Neuronal stem cell (in vitro differentiated cells): ENCODE results near the gene OR52E5.
A peak's percentile ranks its signal among the peaks of the same experiment; 100 is the strongest.

Experiments used
- DNase-seq: peaks from one replicate; pipeline ENCODE4 v3.0.0-alpha.2; 2013; ENCODE audit warnings: low spot score
- H2AFZ ChIP-seq: one replicate; pipeline ENCODE4 v1.6.1; 2013; ENCODE audit warnings: mild to moderate bottlenecking, low read length, inconsistent platforms
- H2AK5ac ChIP-seq: 2 replicates; pipeline ENCODE4 v1.6.1; 2013; ENCODE audit warnings: low read depth, mild to moderate bottlenecking, inconsistent platforms, low read length, moderate library complexity, mixed read lengths
- H2BK120ac ChIP-seq: 2 replicates; pipeline ENCODE4 v1.6.1; 2013; ENCODE audit warnings: low read depth, mild to moderate bottlenecking, inconsistent platforms, low read length, moderate library complexity, mixed read lengths
- H2BK12ac ChIP-seq: one replicate; pipeline ENCODE4 v1.6.1; 2013; ENCODE audit warnings: low read length, inconsistent platforms
- H2BK15ac ChIP-seq: 2 replicates; pipeline ENCODE4 v1.6.1; 2013; ENCODE audit warnings: mild to moderate bottlenecking, low read length, inconsistent platforms, mixed read lengths
- H2BK5ac ChIP-seq: one replicate; pipeline ENCODE4 v1.6.1; 2013; ENCODE audit warnings: inconsistent platforms, mild to moderate bottlenecking, low read length, moderate library complexity
- H3K14ac ChIP-seq: one replicate; pipeline ENCODE4 v1.6.1; 2013; ENCODE audit warnings: low read length, inconsistent platforms
- H3K18ac ChIP-seq: 2 replicates; pipeline ENCODE4 v1.6.1; 2013; ENCODE audit warnings: low read length, inconsistent platforms
- H3K23ac ChIP-seq: 2 replicates; pipeline ENCODE4 v1.6.1; 2013; ENCODE audit warnings: low read depth, mild to moderate bottlenecking, mixed read lengths, low read length, inconsistent platforms; ENCODE audit not compliant: poor library complexity
- H3K27ac ChIP-seq: replicated peaks from 3 replicates; pipeline ENCODE4 v1.5.1; 2013; ENCODE audit warnings: low read length, inconsistent platforms
- H3K27me3 ChIP-seq, 3 experiments: 2 replicates each; pipeline ENCODE4 v1.6.1; 2013; ENCODE audit warnings: low read length in 3 of 3, mild to moderate bottlenecking in 2 of 3, inconsistent platforms in 1 of 3, low read depth in 1 of 3, mixed read lengths in 1 of 3, moderate library complexity in 1 of 3; ENCODE audit not compliant: control insufficient read depth in 3 of 3, insufficient read depth in 3 of 3
- H3K36me3 ChIP-seq, 2 donors: replicated peaks in 1 of 2; 2 replicates each; pipeline ENCODE4 v1.6.1; 2013; ENCODE audit warnings: low read length in 2 of 2; ENCODE audit not compliant: control insufficient read depth in 2 of 2, insufficient read depth in 2 of 2
- H3K4ac ChIP-seq: 2 replicates; pipeline ENCODE4 v1.6.1; 2013; ENCODE audit warnings: inconsistent platforms, mild to moderate bottlenecking, low read length, moderate library complexity
- H3K4me1 ChIP-seq, 2 donors: 1 replicate in 1 of 2; 2 replicates in 1 of 2; pipeline ENCODE4 v1.6.1; 2013; ENCODE audit warnings: low read length in 2 of 2, low read depth in 1 of 2; ENCODE audit not compliant: control insufficient read depth in 2 of 2, insufficient read depth in 1 of 2
- H3K4me2 ChIP-seq: one replicate; pipeline ENCODE4 v1.6.1; 2013; ENCODE audit warnings: mild to moderate bottlenecking, low read length, inconsistent platforms; ENCODE audit not compliant: insufficient read depth, poor library complexity, severe bottlenecking
- H3K4me3 ChIP-seq, 2 donors: 2 replicates each; pipeline ENCODE4 v1.5.1; 2013; ENCODE audit warnings: low read length in 2 of 2, mild to moderate bottlenecking in 2 of 2, inconsistent platforms in 1 of 2, moderate library complexity in 1 of 2
- H3K79me1 ChIP-seq: one replicate; pipeline ENCODE4 v1.6.1; 2013; ENCODE audit warnings: low read depth, mild to moderate bottlenecking, inconsistent platforms, low read length, moderate library complexity
- H3K9ac ChIP-seq: one replicate; pipeline ENCODE4 v1.6.1; 2013; ENCODE audit warnings: mild to moderate bottlenecking, low read depth, low read length, inconsistent platforms; ENCODE audit not compliant: poor library complexity
- H3K9me3 ChIP-seq, 2 donors: replicated peaks in 1 of 2; 2 replicates each; pipeline versions ENCODE3 to v1.6.1; 2013; ENCODE audit warnings: low read length in 2 of 2, mild to moderate bottlenecking in 2 of 2, inconsistent platforms in 1 of 2, low read depth in 1 of 2, mixed read lengths in 1 of 2, moderate library complexity in 1 of 2; ENCODE audit not compliant: control insufficient read depth in 2 of 2, insufficient read depth in 1 of 2
- H4K8ac ChIP-seq: one replicate; pipeline ENCODE4 v1.6.1; 2013; ENCODE audit warnings: low read depth, mild to moderate bottlenecking, inconsistent platforms, low read length, moderate library complexity
- H4K91ac ChIP-seq: one replicate; pipeline ENCODE4 v1.6.1; 2013; ENCODE audit warnings: low read length, low read depth, mild to moderate bottlenecking, inconsistent platforms; ENCODE audit not compliant: poor library complexity
- WGBS, 2 donors: extraction: QIAGEN DNeasy Blood & Tissue Kit; methylation state at CpG; one replicate each; pipeline ENCODE4 v1.1.7; 2013; ENCODE audit warnings: missing lambda C conversion rate in 2 of 2, mixed read lengths in 1 of 2; ENCODE audit not compliant: insufficient read length in 2 of 2, insufficient replicate concordance in 1 of 2; ENCODE audit errors: extremely low coverage in 2 of 2; 5-methylcytosine and 5-hydroxymethylcytosine counted together

Gene OR52E5

GRCh38 chr11:5930614-5931013 lies 37.6 kb downstream of the OR52E5 start:
- H3K9ac ChIP-seq: no peak overlapping the region
- no peak overlapping the region for H4K91ac ChIP-seq
- H3K14ac ChIP-seq: peak overlapping the region; percentile 38
- no peak overlapping the region for H3K23ac ChIP-seq
- no peak overlapping the region for H3K4ac ChIP-seq
- no peaks in the 10 kb centered on the region for H3K27me3 ChIP-seq
- H3K4me3 ChIP-seq: no peak overlapping the region
- H2BK15ac ChIP-seq: no peak overlapping the region
- H2AK5ac ChIP-seq: no peak overlapping the region
- H2BK12ac ChIP-seq: no peak overlapping the region
- no peak overlapping the region for H2BK120ac ChIP-seq
- H3K36me3 ChIP-seq: no peaks in the 10 kb centered on the region
- no peak overlapping the region for H3K18ac ChIP-seq
- DNase-seq: no peak
- WGBS, 2 donors: no CpG with 5 or more reads among the region's 19 CpGs
- no peak overlapping the region for H3K4me2 ChIP-seq
- no peak overlapping the region for H2AFZ ChIP-seq
- peaks cover 0 to 6% of the 10 kb centered on the region in 2 donors for H3K9me3 ChIP-seq
- H3K27ac ChIP-seq: no peak overlapping the region
- H3K4me1 ChIP-seq: no peaks in the 10 kb centered on the region
- H2BK5ac ChIP-seq: no peak overlapping the region
- H4K8ac ChIP-seq: no peak overlapping the region
- H3K79me1 ChIP-seq: no peaks in the 10 kb centered on the region

- H3K4me3 ChIP-seq: no peak overlapping the region
- H3K27me3 ChIP-seq: no peaks in the 10 kb centered on the region
- H3K4ac ChIP-seq: no peak overlapping the region
- no peak for DNase-seq
- no peak overlapping the region for H2AFZ ChIP-seq
- H3K14ac ChIP-seq: no peak overlapping the region
- no peak overlapping the region for H3K18ac ChIP-seq
- no peaks in the 10 kb centered on the region for H3K36me3 ChIP-seq
- H3K4me2 ChIP-seq: no peak overlapping the region
- H2BK5ac ChIP-seq: no peak overlapping the region
- no peaks in the 10 kb centered on the region for H3K4me1 ChIP-seq
- no peaks in the 10 kb centered on the region for H3K79me1 ChIP-seq
- no peak overlapping the region for H2BK12ac ChIP-seq
- no peak overlapping the region for H4K8ac ChIP-seq
- H3K9ac ChIP-seq: no peak overlapping the region
- no peak overlapping the region for H2BK120ac ChIP-seq
- no peak overlapping the region for H4K91ac ChIP-seq
- no peak overlapping the region for H3K23ac ChIP-seq
- no peak overlapping the region for H3K27ac ChIP-seq
- no peak overlapping the region for H2AK5ac ChIP-seq
- WGBS, 2 donors: no CpG with 5 or more reads among the region's 8 CpGs
- H2BK15ac ChIP-seq: no peak overlapping the region
- peaks cover 0 to 6% of the 10 kb centered on the region in 2 donors for H3K9me3 ChIP-seq
Observed at GRCh38 chr11:5931061-5931460, 38.1 kb downstream of the OR52E5 start.

- Histone ChIP-seq H3K4me3 (no peak overlapping the region), H2BK12ac (no peak overlapping the region), H3K27me3 (no peaks in the 10 kb centered on the region), H2BK120ac (no peak overlapping the region), H3K9me3 (peaks cover 0 to 6% of the 10 kb centered on the region in 2 donors), H2BK5ac (no peak overlapping the region), H3K36me3 (no peaks in the 10 kb centered on the region), H3K27ac (no peak overlapping the region), H4K8ac (no peak overlapping the region), H3K79me1 (no peaks in the 10 kb centered on the region), H3K23ac (no peak overlapping the region), H3K4me1 (no peaks in the 10 kb centered on the region), H4K91ac (no peak overlapping the region), H3K14ac (no peak overlapping the region), H3K18ac (no peak overlapping the region), H3K4me2 (no peak overlapping the region), H2AK5ac (no peak overlapping the region), H2AFZ (no peak overlapping the region), H3K4ac (no peak overlapping the region), H3K9ac (no peak overlapping the region), H2BK15ac (no peak overlapping the region)
- DNase-seq: no peak
- no CpG with 5 or more reads among the region's 11 CpGs for WGBS, 2 donors
Observed at GRCh38 chr11:5932671-5933070, 39.7 kb downstream of the OR52E5 start.

- Histone ChIP-seq H2AK5ac (no peak overlapping the region), H3K4me3 (no peak overlapping the region), H2BK120ac (no peak overlapping the region), H3K18ac (no peak overlapping the region), H3K36me3 (no peaks in the 10 kb centered on the region), H3K27me3 (no peaks in the 10 kb centered on the region), H3K79me1 (no peaks in the 10 kb centered on the region), H3K4me1 (no peaks in the 10 kb centered on the region), H2BK5ac (no peak overlapping the region), H2BK15ac (no peak overlapping the region), H3K4ac (no peak overlapping the region), H3K14ac (no peak overlapping the region), H4K91ac (no peak overlapping the region), H3K9me3 (peaks cover 0 to 6% of the 10 kb centered on the region in 2 donors), H3K9ac (no peak overlapping the region), H3K23ac (no peak overlapping the region), H3K4me2 (no peak overlapping the region), H3K27ac (no peak overlapping the region), H2BK12ac (no peak overlapping the region), H4K8ac (no peak overlapping the region), H2AFZ (no peak overlapping the region)
- WGBS, 2 donors: no CpG with 5 or more reads among the region's 10 CpGs
- DNase-seq: no peak
Observed at GRCh38 chr11:5933116-5933515, 40.1 kb downstream of the OR52E5 start.
